ENCODE data around the gene SLC20A1. TPM values are rescaled to one million over a fixed set of nuclear protein-coding genes. Genes with fewer than 3 reads are reported as not detected.

SLC20A1 gene
- total and polyA plus RNA-seq, 2 donors, result 27.2 to 47.0 TPM

GRCh38 chr2:112633708-112634107, 12.0 kb upstream of the SLC20A1 start:
- H3K9me3 ChIP-seq (ENCODE audit: control insufficient read depth in 2 of 2, insufficient read depth in 1 of 2, low read length in 1 of 2), result no peaks in the 10 kb centered on the region
- no peaks in the 10 kb centered on the region for H3K36me3 ChIP-seq (ENCODE audit: control insufficient read depth in 2 of 2, insufficient read depth in 2 of 2, low read length in 1 of 2)
- no peak overlapping the region for H3K27ac ChIP-seq (ENCODE audit: low read depth in 1 of 2, low read length in 1 of 2)
- H3K4me1 ChIP-seq (ENCODE audit: control insufficient read depth in 2 of 2, insufficient read depth in 2 of 2, low read length in 2 of 2), result peaks cover 12 to 66% of the 10 kb centered on the region in 2 donors
- 97% methylated on average over 5 of the region's 5 CpGs for WGBS
- no peak for DNase-seq (ENCODE audit: low read depth in 6 of 9, low spot score in 9 of 9)
- no peak overlapping the region for H3K4me3 ChIP-seq (ENCODE audit: low read length in 2 of 2)
- H3K27me3 ChIP-seq (ENCODE audit: control insufficient read depth in 2 of 2, insufficient read depth in 1 of 2, low read length in 1 of 2), result no peaks in the 10 kb centered on the region

- Histone ChIP-seq H3K27me3 (ENCODE audit: control insufficient read depth in 2 of 2, insufficient read depth in 1 of 2, low read length in 1 of 2) (no peaks in the 10 kb centered on the region), H3K36me3 (ENCODE audit: control insufficient read depth in 2 of 2, insufficient read depth in 2 of 2, low read length in 1 of 2) (no peaks in the 10 kb centered on the region), H3K4me3 (ENCODE audit: low read length in 2 of 2) (no peak overlapping the region), H3K27ac (ENCODE audit: low read depth in 1 of 2, low read length in 1 of 2) (peak overlapping the region in 1 of 2 donors; percentile 46), H3K9me3 (ENCODE audit: control insufficient read depth in 2 of 2, insufficient read depth in 1 of 2, low read length in 1 of 2) (no peaks in the 10 kb centered on the region), H3K4me1 (ENCODE audit: control insufficient read depth in 2 of 2, insufficient read depth in 2 of 2, low read length in 2 of 2) (peaks cover 12 to 66% of the 10 kb centered on the region in 2 donors)
- 80% methylated on average over 16 of the region's 16 CpGs for WGBS
- DNase-seq (ENCODE audit: low read depth in 6 of 9, low spot score in 9 of 9), result peak in 1 of 9 donors; percentile 31
Observed at GRCh38 chr2:112634153-112634873, 11.4 kb upstream of the SLC20A1 start.

- WGBS, result 95% methylated on average over 6 of the region's 6 CpGs
- Histone ChIP-seq H3K27me3 (ENCODE audit: control insufficient read depth in 2 of 2, insufficient read depth in 1 of 2, low read length in 1 of 2) (no peaks in the 10 kb centered on the region), H3K4me3 (ENCODE audit: low read length in 2 of 2) (no peak overlapping the region), H3K36me3 (ENCODE audit: control insufficient read depth in 2 of 2, insufficient read depth in 2 of 2, low read length in 1 of 2) (no peaks in the 10 kb centered on the region), H3K4me1 (ENCODE audit: control insufficient read depth in 2 of 2, insufficient read depth in 2 of 2, low read length in 2 of 2) (peaks cover 12 to 63% of the 10 kb centered on the region in 2 donors), H3K27ac (ENCODE audit: low read depth in 1 of 2, low read length in 1 of 2) (no peak overlapping the region), H3K9me3 (ENCODE audit: control insufficient read depth in 2 of 2, insufficient read depth in 1 of 2, low read length in 1 of 2) (no peaks in the 10 kb centered on the region)
- no peak for DNase-seq (ENCODE audit: low read depth in 6 of 9, low spot score in 9 of 9)
Observed at GRCh38 chr2:112634874-112635157, 10.9 kb upstream of the SLC20A1 start.

GRCh38 chr2:112636605-112637288, 9.0 kb upstream of the SLC20A1 start:
- 84% methylated on average over 7 of the region's 7 CpGs for WGBS
- DNase-seq (ENCODE audit: low read depth in 6 of 9, low spot score in 9 of 9), result no peak
- Histone ChIP-seq H3K36me3 (ENCODE audit: control insufficient read depth in 2 of 2, insufficient read depth in 2 of 2, low read length in 1 of 2) (no peaks in the 10 kb centered on the region), H3K4me3 (ENCODE audit: low read length in 2 of 2) (no peak overlapping the region), H3K27ac (ENCODE audit: low read depth in 1 of 2, low read length in 1 of 2) (no peak overlapping the region), H3K4me1 (ENCODE audit: control insufficient read depth in 2 of 2, insufficient read depth in 2 of 2, low read length in 2 of 2) (peaks cover 3 to 46% of the 10 kb centered on the region in 2 donors), H3K27me3 (ENCODE audit: control insufficient read depth in 2 of 2, insufficient read depth in 1 of 2, low read length in 1 of 2) (no peaks in the 10 kb centered on the region), H3K9me3 (ENCODE audit: control insufficient read depth in 2 of 2, insufficient read depth in 1 of 2, low read length in 1 of 2) (no peaks in the 10 kb centered on the region)

GRCh38 chr2:112637289-112637660, 8.5 kb upstream of the SLC20A1 start:
- no peak for DNase-seq (ENCODE audit: low read depth in 6 of 9, low spot score in 9 of 9)
- Histone ChIP-seq H3K4me3 (ENCODE audit: low read length in 2 of 2) (no peak overlapping the region), H3K9me3 (ENCODE audit: control insufficient read depth in 2 of 2, insufficient read depth in 1 of 2, low read length in 1 of 2) (no peaks in the 10 kb centered on the region), H3K4me1 (ENCODE audit: control insufficient read depth in 2 of 2, insufficient read depth in 2 of 2, low read length in 2 of 2) (peaks cover 0 to 41% of the 10 kb centered on the region in 2 donors), H3K27me3 (ENCODE audit: control insufficient read depth in 2 of 2, insufficient read depth in 1 of 2, low read length in 1 of 2) (no peaks in the 10 kb centered on the region), H3K36me3 (ENCODE audit: control insufficient read depth in 2 of 2, insufficient read depth in 2 of 2, low read length in 1 of 2) (no peaks in the 10 kb centered on the region), H3K27ac (ENCODE audit: low read depth in 1 of 2, low read length in 1 of 2) (no peak overlapping the region)
- WGBS, result 96% methylated on average over 4 of the region's 4 CpGs

GRCh38 chr2:112639936-112640335, 5.8 kb upstream of the SLC20A1 start:
- Histone ChIP-seq H3K27ac (ENCODE audit: low read depth in 1 of 2, low read length in 1 of 2) (no peak overlapping the region), H3K36me3 (ENCODE audit: control insufficient read depth in 2 of 2, insufficient read depth in 2 of 2, low read length in 1 of 2) (no peaks in the 10 kb centered on the region), H3K27me3 (ENCODE audit: control insufficient read depth in 2 of 2, insufficient read depth in 1 of 2, low read length in 1 of 2) (no peaks in the 10 kb centered on the region), H3K9me3 (ENCODE audit: control insufficient read depth in 2 of 2, insufficient read depth in 1 of 2, low read length in 1 of 2) (no peaks in the 10 kb centered on the region), H3K4me3 (ENCODE audit: low read length in 2 of 2) (no peak overlapping the region), H3K4me1 (ENCODE audit: control insufficient read depth in 2 of 2, insufficient read depth in 2 of 2, low read length in 2 of 2) (peaks cover 6 to 28% of the 10 kb centered on the region in 2 donors)
- no peak for DNase-seq (ENCODE audit: low read depth in 6 of 9, low spot score in 9 of 9)
- WGBS, result 96% methylated on average over 3 of the region's 3 CpGs

GRCh38 chr2:112640467-112640799, 5.3 kb upstream of the SLC20A1 start:
- H3K4me1 ChIP-seq (ENCODE audit: control insufficient read depth in 2 of 2, insufficient read depth in 2 of 2, low read length in 2 of 2), result peaks cover 8 to 26% of the 10 kb centered on the region in 2 donors
- H3K4me3 ChIP-seq (ENCODE audit: low read length in 2 of 2), result no peak overlapping the region
- no peaks in the 10 kb centered on the region for H3K9me3 ChIP-seq (ENCODE audit: control insufficient read depth in 2 of 2, insufficient read depth in 1 of 2, low read length in 1 of 2)
- no peaks in the 10 kb centered on the region for H3K27me3 ChIP-seq (ENCODE audit: control insufficient read depth in 2 of 2, insufficient read depth in 1 of 2, low read length in 1 of 2)
- no peaks in the 10 kb centered on the region for H3K36me3 ChIP-seq (ENCODE audit: control insufficient read depth in 2 of 2, insufficient read depth in 2 of 2, low read length in 1 of 2)
- H3K27ac ChIP-seq (ENCODE audit: low read depth in 1 of 2, low read length in 1 of 2), result no peak overlapping the region
- WGBS, result 98% methylated on average over 2 of the region's 2 CpGs
- no peak for DNase-seq (ENCODE audit: low read depth in 6 of 9, low spot score in 9 of 9)

GRCh38 chr2:112640800-112641675, 4.7 kb upstream of the SLC20A1 start:
- no peak overlapping the region for H3K4me3 ChIP-seq (ENCODE audit: low read length in 2 of 2)
- peaks cover 8 to 23% of the 10 kb centered on the region in 2 donors for H3K4me1 ChIP-seq (ENCODE audit: control insufficient read depth in 2 of 2, insufficient read depth in 2 of 2, low read length in 2 of 2)
- no peak overlapping the region for H3K27ac ChIP-seq (ENCODE audit: low read depth in 1 of 2, low read length in 1 of 2)
- H3K36me3 ChIP-seq (ENCODE audit: control insufficient read depth in 2 of 2, insufficient read depth in 2 of 2, low read length in 1 of 2), result no peaks in the 10 kb centered on the region
- no peaks in the 10 kb centered on the region for H3K27me3 ChIP-seq (ENCODE audit: control insufficient read depth in 2 of 2, insufficient read depth in 1 of 2, low read length in 1 of 2)
- WGBS, result 93% methylated on average over 8 of the region's 8 CpGs
- DNase-seq (ENCODE audit: low read depth in 6 of 9, low spot score in 9 of 9), result no peak
- H3K9me3 ChIP-seq (ENCODE audit: control insufficient read depth in 2 of 2, insufficient read depth in 1 of 2, low read length in 1 of 2), result no peaks in the 10 kb centered on the region

- Histone ChIP-seq H3K27ac (ENCODE audit: low read depth in 1 of 2, low read length in 1 of 2) (no peak overlapping the region), H3K4me1 (ENCODE audit: control insufficient read depth in 2 of 2, insufficient read depth in 2 of 2, low read length in 2 of 2) (peaks cover 12 to 18% of the 10 kb centered on the region in 2 donors), H3K36me3 (ENCODE audit: control insufficient read depth in 2 of 2, insufficient read depth in 2 of 2, low read length in 1 of 2) (no peaks in the 10 kb centered on the region), H3K27me3 (ENCODE audit: control insufficient read depth in 2 of 2, insufficient read depth in 1 of 2, low read length in 1 of 2) (no peaks in the 10 kb centered on the region), H3K4me3 (ENCODE audit: low read length in 2 of 2) (no peak overlapping the region), H3K9me3 (ENCODE audit: control insufficient read depth in 2 of 2, insufficient read depth in 1 of 2, low read length in 1 of 2) (no peaks in the 10 kb centered on the region)
- DNase-seq (ENCODE audit: low read depth in 6 of 9, low spot score in 9 of 9), result no peak
- WGBS, result 26% methylated on average over 2 of the region's 2 CpGs
Observed at GRCh38 chr2:112641701-112642100, 4.0 kb upstream of the SLC20A1 start.

Measured in thymus (tissue), 11 donors.